Activated gamma-delta T cell (primary cell): ENCODE measurements around the gene ARHGAP12.

ENCODE experiments used
- DNase-seq: peaks from one replicate; lab custom pipeline; 2025; lab: John Stamatoyannopoulos, UW

The ARHGAP12 gene

GRCh38 chr10:31949266-31949665 is 20.6 kb upstream of the ARHGAP12 start:
- DNase-seq: no peak

DNA sequence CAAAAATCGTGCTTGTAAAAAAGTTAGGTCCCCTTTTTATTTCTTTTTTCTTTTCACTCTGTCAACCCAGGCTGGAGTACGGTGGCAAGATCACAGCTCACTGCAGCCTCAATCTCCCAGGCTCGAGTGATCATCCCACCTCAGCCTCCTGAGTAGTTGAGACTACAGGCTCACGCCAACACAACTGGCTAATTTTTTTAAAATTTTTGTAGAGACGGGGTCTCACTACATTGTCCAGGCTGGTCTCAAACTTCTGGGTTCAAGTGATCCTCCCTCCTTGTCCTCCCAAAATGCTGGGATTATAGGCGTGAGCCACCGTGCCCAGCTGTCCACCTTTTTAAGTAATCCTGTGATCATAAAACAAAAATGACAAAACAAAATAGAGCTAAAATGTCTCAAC is 19.4 kb upstream of the ARHGAP12 start:
- no peak for DNase-seq

- no peak for DNase-seq
These were observed 18.7 kb upstream of the ARHGAP12 start for GRCh38 chr10:31947144-31947926.

DNA sequence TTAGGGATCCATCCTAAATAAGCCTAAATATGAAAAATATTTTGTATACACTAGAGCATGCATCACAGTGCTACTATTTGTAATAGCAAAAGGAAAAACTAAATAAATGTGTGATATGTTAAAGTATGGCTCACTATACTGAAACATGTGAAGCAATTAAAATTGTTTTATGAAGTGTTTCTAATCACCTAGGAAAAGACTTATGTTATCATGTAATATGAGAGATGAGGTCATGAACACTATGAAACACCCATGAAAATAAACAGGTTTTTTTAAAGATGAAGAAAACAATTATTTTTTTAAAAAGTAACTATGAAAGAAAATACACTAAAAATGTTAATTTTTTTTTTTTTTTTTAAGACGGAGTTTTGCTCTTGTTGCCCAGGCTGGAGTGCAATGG is 16.8 kb upstream of the ARHGAP12 start:
- DNase-seq: no peak

GRCh38 chr10:31944071-31944433 is 15.4 kb upstream of the ARHGAP12 start:
- no peak for DNase-seq

- no peak for DNase-seq
These were observed 14.3 kb upstream of the ARHGAP12 start for GRCh38 chr10:31942892-31943291.

- DNase-seq: no peak
These were observed 13.8 kb upstream of the ARHGAP12 start for GRCh38 chr10:31942435-31942834.

DNA sequence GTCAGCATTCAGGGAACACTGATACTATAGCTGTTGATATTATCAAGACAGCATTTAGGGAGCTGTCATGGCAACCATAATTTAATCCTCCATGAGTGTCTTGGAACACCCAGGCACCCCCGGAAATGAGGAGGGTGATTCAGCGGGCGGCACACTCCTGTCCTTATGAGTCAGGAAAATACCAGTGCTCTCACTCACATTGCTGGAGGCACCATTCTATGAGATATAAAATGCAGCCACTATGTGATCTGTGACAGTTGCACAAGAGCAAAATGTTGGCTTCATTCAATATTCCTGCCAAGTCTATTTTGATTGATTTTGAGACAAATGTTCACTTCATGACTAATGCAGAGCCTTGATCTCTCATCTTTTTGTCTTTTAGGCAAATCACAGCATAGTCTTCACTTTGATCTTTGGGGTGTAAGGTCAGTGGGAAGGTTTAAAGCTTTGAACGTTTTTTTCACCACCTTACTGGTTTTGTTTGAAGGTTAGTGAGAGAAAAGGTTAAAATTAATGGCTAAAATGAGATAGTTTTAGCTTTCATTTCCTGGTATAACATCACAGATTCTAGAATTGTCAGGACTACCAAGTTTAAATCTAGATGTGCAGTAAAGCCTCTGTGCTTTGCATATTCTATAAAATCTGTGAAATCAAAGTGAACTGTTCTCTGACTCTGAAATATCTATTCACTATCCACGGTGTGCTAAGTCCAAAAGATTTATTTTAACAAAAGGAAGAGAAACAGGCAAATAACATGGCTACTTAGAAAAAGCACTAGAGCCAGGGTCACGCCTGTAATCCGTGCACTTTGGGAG is 12.4 kb upstream of the ARHGAP12 start:
- DNase-seq: no peak

GRCh38 chr10:31939797-31940708 is 11.4 kb upstream of the ARHGAP12 start:
- DNase-seq: no peak

DNA sequence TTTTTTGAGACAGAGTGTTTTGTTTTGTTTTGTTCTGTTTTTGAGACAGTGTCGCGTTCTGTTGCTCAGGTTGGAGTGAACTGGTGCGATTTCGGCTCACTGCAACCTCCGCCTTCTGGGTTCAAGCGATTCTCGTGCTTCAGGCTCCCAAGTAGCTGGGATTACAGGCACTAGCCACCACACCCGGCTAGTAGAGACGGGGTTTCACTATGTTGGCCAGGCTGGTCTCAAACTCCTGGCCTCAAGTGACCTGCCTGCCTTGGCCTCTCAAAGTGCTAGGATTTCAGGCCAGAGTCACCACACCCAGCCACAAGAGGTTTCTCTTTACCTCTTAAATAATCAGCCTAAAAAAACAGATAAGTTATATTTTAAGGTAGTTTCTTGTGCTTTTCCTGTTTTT is 8.7 kb upstream of the ARHGAP12 start:
- no peak for DNase-seq

DNA sequence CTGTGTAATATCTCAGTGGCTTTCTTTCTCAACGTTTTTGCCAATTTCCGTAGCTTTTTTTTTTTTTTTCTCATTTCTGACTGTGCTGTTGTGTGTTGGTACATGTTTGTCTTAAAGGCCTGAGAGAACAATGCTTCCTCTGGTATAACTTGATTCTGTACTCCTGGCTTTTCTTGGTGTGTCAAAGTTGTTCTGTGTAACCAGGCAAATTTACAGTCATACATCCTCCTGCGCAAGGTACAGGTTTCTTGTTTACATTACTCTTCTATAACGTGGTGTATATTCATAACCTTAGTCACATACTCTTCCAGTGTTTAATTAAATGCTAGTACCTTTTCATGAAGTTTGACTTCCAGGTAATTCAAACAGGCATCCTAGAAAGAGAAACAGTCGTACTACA is 8.3 kb upstream of the ARHGAP12 start:
- no peak for DNase-seq

DNA sequence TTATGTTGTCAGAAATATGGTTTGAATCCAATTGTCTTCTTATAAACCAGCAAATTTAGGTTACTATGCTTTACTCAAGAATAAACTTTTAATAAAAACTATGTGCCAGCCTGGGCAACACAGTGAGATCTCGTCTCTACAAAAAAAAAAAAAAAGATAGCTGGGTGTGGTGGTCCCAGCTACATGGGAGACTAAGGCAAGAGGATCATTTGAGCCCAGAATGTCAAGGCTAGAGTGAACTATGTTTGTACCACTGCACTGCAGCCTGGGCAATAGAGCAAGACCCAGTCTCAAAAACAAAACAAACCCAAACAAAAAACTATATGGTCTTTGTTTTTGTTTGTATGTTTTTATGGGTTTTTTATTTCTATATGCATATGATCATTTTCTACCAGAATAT is 7.5 kb upstream of the ARHGAP12 start:
- no peak for DNase-seq

- no peak for DNase-seq
These were observed 7.0 kb upstream of the ARHGAP12 start for GRCh38 chr10:31935678-31936077.

DNA sequence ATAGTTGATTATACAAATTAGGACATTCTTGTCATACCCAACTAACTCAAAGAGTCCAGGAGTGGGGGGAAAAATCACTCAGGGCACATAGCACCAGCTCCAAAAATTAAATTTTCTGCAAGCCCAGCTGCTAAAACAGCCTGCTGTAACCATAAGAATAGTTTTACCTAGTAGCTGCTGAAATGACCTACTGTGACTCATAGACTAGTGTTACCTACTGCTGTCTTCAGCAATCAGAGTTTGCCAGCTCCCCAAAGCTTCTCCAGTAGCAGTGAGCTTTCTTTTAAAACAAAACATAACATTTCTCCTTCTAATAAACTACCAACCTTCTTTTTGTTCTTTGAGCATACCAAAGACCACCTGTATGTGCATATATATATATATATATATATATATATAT is 4.2 kb upstream of the ARHGAP12 start:
- no peak for DNase-seq

DNA sequence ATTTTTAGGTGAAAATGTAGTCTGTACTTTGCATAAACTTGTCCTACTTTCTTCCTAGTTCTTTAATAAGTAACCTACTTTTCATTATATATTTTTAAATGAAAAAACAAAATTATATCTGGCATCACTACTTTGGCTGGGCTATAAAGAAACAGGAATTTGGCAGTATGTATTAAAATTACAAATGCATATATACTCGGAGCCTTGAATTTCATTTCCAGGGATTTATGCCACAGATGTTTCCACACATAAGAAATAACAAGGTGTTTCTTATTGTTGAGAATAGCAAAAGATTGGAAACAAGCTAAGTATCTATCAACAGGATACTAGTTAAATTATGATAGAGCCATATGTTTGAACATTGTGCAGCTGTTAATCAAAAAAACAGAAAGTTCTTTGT is 2.2 kb upstream of the ARHGAP12 start:
- no peak for DNase-seq

- DNase-seq: no peak
These were observed 1.6 kb upstream of the ARHGAP12 start for GRCh38 chr10:31930023-31930751.

GRCh38 chr10:31929261-31930022 is 811 bp upstream of the ARHGAP12 start:
- DNase-seq: no peak

DNA sequence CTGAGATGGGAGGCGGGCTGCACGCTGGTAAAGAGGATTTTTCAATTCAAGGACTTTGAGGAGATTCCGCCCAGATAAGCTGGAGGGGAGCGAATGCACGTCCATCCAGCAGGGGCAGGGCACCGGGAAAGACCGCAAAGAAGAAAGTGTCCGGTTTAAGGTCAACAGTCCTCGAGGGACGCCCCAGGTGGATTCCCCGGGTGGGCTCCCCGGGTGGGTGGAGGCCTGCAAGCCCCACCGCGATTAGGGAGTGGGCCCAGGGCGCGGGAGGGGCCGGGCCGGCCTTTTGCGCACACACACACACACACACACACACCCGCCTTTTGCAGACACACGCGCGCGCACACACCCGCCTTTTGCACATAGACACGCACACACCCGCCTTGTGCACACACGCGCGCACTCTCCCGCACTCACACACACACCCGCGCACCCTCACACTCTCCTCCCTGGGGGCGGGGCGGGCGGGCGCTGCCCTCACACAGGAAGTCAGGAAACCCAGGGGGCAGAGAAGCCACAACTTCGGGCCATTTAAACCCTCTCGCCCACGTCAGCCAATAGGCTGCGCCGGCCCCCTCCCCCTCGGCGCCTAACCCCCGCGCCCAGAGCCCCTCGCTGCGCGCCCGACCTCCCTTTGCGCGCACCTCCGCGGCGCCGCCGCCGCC is 615 bp downstream of the ARHGAP12 start:
- peak; percentile 55 for DNase-seq

GRCh38 chr10:31927565-31927883 is 1.1 kb downstream of the ARHGAP12 start:
- DNase-seq: no peak

GRCh38 chr10:31926765-31927564 is 1.7 kb downstream of the ARHGAP12 start:
- DNase-seq: no peak
